Epidermal melanocyte (primary cell): Measurements from ENCODE around the gene IL17A.
"Not testable (repeated sequence)": the region's sequence is repeated elsewhere in the genome, so short reads cannot be mapped to it uniquely, and the experiment has no call there.

Experiments used
- DNase-seq: peaks from one replicate; pipeline ENCODE4 v3.0.0; 2011; ENCODE audit warnings: low spot score; ENCODE audit not compliant: insufficient read length

Gene IL17A

DNA sequence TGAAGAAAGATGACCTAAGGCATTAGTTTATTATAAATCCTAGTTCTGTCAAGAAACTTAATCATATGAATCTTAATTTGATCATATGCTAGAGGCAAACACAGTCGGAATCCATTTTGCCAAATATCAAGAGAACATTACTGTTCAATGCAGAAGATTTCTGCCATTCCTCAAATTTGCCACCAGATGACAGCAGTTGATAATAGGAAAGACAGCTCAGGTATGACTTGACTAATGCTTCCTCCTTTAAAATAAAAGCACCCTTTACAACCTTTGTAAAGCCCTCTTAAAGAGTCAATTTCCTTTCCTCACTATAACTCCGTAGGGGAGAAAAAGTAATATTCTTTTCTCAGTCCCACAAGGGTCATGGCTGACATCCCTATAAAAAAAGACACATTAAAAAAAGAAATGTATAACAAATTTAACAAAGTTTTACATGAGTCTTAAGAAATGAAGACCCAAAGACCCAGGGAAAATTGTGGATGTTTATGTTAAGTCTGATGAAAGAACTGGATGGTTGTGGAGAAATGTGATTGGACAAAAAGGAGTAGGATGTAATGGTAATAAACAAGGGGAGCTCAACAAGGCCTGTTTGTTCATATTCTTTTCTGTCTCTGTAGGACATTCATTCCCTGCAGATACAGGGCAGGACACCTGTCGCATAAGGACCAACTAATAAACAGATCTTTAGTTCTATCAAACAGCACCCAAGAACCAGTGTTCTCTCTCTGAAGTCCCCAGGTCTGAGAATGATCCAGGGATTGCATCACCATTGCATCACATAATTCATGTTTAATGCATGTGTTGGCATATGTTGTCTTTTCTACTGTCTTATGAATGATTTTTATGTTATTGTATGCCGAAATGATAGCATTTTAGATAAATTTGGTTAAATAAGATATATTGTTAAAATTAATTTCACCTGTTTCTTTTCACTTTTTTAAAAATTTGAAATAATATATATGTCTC lies 23.0 kb upstream of the IL17A start:
- DNase-seq, result no peak

DNA sequence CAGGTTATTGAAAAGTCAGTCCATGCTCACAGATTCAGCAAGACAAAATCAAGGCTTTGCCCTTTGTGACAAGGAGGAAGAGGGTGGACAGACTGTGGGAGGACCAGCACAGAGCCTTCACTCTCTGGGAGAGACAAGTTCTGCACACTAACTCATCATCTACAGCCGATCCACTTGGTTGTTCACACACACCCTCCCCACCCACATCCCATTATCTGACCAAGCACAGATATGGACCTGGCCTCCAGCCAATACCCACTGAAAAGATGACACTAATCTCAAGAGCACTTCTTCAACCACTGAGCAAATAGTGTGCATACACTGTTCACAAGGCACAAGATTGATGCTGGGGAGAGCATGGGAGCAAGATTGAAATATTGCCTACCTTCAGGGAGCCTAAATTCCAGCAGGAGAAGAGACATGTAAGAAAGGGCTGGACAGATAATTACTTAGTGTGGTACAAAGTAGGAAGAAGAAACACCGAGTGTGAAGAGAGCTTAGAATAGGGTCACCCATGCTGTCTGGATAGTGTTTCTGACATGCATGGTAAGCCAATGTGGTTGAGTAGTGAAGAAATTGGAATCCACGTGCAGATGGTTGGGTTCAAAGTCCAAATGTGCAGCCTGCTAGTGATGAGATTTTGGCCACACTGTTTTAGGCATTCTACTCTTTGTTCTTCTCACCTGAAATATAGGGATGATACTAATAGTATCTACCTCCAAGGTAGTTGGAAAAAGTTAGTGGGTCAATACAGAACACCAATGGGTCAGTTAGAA lies 21.7 kb upstream of the IL17A start:
- DNase-seq, result no peak

DNA sequence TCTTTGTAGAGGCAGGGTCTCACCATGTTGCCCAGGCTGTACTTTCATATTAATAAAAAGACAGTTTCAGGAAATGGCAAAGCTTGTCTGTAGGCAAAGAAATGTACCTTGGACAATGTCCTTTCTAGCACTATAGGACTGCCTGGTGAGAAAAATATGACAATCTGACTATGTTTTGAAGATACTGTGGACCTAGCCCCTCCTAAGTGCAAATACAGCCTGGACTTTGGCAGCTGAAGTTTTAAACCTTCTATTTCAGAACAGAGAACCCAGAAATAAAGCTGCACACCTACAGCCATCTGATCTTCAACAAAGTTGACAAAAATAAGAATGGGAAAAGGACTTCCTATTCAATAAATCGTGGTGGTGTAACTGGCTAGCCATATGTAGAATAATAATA lies 18.9 kb upstream of the IL17A start:
- no peak for DNase-seq

DNA sequence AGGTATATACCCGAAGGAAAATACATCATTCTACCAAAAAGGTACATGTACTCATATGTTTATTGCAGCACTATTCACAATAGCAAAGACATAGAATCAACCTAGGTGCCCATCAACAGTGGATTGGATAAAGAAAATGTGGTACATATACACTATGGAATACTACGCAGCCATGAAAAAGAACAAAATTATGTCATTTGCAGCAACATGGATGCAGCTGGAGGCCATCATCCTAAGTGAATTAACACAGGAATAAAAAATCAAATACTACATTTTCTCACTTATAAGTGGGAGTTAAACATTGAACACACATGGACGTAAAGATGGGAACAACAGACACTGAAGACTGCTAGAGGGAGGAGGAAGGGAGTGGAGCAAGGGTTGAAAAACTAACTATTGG lies 17.8 kb upstream of the IL17A start:
- DNase-seq, result not testable (repeated sequence)

DNA sequence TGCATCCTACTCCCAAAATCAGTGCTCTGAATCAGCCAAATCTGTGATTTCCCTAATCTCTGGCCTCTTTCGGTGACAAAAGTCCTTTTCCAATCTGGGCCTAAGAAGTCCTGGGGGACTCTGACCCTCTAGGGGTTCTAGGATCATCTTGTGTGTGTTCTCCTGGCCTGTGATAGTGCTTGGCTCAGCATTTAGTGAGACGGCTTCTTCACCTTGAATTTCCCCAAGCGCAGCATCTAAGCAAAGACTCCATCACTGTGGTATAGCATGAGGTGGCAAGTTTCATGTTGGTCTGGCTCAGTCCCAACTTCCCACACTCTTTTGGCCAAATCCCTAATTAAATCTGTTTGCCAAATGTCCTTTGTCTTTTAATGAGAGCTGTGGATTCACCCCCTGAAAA lies 12.1 kb upstream of the IL17A start:
- DNase-seq, result no peak

DNA sequence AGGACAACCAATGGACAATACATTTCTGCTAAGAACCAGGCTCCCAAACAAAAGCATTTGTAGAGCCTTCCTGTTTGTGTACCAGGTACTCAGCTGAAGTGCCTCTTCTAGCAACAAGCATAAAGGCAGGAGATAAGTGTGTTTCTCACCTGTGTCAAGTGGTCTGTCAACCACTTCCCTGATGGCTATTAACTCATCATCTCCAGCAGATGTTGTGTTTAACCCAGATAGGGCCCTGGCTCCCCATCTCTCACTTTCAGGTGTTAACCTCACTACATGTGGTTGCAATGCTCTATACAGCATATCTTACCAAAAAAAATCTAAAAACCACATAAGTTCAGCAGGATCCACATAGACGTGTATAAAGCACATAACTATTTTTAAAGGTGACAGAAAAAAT lies 9.6 kb upstream of the IL17A start:
- no peak for DNase-seq

DNA sequence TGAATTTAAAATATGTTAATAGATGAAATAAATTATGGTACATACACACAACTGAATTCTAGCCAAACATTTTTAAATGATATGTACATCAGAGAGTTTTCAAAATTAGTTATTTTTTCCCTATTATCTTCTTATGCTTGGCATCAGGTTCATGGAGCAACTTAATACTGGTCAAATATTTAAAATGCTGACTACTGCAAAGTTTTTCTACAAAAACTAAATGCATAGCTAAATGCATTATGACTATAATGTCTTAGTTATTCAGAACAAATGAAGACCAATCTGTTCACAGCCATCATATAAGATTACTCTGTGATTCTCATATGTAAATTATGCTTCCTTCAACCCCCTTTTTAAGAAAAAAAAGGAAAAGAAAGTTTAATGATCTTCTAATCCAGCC lies 8.2 kb upstream of the IL17A start:
- DNase-seq, result no peak

DNA sequence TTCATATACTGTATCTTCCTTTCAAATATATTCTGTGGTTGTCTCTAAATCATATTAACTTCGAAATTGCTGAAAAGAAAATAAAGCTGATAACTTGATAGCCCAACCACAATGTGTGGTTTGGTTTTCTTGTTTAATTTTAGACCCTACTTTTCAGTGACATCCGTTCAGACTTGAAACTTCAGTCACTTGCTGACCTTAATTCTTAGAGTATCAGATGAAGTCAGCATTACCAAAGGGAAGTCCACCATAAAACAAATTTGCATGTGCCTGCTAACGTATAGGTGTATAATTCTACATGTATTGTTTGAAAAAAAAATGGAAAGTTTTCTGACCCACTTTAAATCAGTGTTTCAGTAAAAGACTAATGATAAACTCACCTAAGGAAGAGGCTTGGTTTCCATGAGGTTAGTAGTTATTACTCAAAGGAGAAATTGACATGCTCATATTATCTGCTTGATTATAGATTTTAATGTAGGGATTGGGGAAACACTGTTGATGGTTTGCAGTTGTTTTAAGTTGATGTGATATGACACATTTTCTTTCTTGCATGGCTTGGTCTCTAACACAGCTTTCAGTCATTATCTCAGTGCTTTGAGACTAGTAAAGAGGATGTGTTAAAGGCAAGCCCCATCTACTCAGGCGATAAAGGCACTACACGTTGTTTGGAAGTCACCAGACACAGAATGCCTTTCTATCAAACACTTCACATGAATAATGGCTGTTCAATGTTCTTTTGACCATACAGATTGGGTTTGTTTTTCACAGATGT lies 5.2 kb upstream of the IL17A start:
- DNase-seq, result no peak

DNA sequence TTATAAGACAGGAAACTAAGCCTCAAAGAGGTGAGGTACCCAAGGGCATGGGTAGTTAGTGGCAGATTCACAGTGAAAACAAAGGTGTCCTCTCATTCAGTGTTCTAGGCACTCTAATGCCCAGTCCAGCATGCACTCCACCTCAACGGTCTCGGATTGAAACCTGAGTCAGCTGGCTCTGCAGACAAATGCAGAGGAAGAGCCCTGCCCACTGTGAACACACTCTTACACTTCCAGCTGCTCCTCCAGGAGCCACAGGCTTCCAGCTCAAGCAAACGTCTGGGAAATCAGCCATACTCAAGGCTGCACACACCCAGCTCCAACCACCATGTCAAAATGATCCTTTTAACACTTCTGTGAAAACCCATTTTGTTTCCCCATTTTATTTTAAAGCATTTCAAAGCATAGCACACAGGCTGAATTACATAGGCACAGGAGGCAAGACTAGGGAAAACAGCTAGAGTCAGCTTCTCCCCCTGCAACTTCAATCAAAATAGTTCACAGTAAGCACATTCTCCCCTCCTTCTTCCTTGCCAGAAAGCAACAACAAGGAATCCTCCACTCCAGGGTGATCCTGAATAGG lies 3.0 kb upstream of the IL17A start:
- no peak for DNase-seq

DNA sequence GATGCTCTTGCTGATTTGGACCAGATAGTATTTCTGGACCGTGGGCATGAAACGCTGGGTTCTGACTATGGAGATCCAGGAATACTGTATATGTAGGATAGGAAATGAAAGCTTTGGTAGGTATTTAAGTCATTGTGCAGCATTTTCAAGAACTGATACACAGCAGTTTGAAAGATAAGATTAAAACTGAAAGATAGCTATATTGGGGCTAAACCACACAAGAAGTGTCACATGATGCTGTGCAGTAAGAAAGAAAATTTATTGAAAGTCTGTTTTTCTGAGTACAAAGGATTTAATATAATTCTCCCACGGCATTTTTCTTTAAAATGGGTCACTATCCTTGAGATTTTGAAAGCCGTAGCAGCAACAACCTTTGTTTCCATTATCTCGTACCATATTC lies 305 bp downstream of the IL17A start:
- no peak for DNase-seq

DNA sequence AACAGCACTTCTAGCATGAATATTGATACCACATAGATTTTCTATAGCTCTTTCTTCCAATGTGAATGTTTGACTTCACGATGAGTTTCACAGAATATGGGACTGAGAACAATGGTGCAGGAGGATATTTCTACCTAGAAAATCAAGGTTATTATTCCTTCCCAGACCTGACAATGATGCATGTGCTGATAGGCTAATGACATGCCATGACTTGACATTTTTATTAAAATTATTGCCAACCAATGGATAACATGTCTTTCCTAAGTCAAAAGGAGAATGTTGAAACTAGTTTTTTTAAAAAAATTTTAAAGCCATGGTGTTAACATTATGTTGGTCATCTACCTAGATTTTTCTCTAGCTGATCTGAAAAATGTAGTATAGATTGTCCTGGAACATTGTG lies 923 bp downstream of the IL17A start:
- DNase-seq, result no peak

DNA sequence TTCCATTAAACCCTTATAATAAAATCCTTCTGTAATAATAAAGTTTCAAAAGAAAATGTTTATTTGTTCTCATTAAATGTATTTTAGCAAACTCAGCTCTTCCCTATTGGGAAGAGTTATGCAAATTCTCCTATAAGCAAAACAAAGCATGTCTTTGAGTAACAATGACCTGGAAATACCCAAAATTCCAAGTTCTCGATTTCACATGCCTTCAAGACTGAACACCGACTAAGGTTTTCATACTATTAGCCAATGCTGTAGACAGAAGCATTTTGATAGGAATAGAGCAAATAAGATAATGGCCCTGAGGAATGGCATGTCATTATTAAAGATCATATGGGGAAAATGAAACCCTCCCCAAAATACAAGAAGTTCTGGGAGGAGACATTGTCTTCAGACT lies 3.8 kb downstream of the IL17A start:
- no peak for DNase-seq

DNA sequence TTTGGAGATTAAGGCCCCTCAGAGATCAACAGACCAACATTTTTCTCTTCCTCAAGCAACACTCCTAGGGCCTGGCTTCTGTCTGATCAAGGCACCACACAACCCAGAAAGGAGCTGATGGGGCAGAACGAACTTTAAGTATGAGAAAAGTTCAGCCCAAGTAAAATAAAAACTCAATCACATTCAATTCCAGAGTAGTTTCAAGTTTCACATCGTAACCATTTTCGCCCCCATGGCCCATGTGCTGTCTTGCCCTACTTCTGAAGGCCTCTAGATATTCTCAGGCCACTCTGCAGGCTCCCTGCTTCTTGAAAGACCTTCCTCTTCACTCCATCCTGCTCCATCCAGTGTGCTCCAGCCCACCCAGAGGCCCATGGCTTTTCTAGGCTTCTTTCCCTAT lies 4.2 kb downstream of the IL17A start:
- DNase-seq, result no peak

DNA sequence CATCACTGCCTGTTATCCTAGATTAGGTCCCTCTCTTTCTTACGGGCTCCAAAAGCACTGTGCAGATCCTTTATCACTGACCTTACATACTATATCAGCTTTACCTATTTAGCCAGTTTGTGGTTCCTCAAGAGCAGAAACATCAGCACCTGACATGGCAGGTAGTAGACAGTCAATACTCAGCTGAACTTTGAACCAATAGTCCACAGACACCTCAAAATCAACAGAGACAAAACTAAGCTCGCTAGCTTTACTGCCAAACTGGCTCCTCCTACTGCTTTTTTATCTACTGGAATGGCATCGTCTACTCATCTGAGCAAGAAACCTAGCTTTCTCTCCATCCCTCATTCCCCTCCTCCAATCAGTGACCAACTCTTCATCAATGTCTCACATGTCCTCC lies 5.6 kb downstream of the IL17A start:
- no peak for DNase-seq

DNA sequence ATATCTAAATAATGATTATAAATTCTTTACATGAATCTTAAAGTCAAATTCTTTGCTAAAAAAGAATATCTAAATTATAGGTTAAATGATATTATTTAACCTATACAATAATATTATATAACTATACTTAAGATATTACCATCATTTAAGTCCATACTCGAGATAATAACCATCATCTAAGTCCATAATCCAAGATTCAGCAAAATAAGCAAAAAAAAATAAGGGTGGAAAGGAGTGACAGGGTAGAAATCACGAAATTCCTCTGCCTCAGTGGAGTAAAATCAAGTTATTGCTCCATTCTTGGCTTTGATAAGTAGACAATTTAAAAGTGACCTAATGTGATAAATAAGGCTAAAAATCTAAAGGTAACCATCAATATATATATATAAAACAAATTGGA lies 9.7 kb downstream of the IL17A start:
- no peak for DNase-seq

DNA sequence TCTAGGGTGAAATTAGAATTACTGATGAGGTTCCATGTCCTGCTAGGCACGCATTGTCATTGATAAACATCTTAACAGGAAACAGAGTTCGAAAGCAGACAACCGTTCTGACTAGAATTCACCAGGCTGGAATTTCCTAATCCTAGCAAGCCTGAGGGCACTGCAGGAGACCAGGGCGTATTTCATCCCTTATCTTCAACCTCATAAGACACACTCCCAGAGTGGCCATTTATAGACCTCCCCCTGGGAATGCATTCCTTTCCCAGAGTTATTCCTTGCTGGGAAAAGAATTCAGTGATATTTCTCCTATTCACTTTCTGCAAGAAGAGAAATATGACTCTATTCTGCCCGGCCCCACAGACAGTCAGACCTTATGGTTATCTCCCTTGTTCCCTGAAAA lies 13.9 kb downstream of the IL17A start:
- not testable (repeated sequence) for DNase-seq

DNA sequence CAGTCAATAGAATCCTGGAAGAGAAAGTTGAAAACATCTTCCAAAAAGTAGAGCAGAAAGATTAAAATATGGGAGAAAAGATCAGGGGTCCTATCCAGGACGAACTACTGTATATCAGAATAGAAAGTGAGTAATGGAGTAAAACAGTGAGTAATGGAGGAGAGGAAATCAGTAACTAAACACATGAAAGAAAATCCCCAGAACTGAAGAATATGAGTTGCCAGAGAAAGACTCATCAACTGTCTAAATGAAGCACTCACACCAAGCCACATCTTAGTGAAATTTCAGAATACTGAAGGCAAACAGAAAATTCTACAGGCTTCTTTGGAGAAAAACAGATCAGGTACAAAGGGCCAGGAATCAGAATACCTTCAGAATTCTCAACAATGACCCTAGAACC lies 14.9 kb downstream of the IL17A start:
- DNase-seq, result no peak

DNA sequence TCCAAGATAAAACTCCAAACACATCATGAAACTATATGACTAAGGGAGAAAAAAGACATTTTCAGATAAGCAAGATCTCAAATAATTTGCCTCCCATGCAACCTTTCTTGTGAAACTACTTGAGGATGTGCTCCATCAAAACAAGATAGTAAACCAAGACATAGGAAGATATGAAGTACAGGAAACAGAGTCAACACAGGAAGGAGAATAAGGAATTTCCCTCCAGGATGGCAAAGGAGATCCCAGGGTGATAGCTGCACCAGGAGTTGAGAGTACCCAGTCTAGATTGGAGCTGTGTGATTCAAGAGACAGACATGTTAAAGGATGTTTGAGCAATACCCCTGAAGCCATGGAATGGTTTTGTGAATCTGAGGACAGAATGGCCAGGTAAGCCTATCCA lies 15.3 kb downstream of the IL17A start:
- DNase-seq, result no peak

DNA sequence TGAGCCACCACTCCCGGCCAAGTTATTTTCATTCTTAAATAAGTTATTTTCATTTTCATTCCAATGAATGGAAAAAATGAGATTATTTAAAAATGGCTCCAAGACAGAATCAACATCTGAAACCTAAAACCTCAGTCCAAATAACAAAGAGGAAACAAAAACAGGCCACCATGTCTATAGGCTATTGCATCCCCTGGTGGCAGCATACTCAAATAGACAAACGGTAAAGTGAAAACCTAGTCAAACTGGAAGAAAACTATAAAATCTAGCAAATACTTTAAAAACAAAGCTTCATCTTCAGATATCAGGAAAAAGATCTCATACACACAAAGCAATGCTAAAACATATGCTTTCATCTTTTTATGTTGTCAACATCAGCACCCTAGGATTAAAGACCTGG lies 20.9 kb downstream of the IL17A start:
- DNase-seq, result no peak

DNA sequence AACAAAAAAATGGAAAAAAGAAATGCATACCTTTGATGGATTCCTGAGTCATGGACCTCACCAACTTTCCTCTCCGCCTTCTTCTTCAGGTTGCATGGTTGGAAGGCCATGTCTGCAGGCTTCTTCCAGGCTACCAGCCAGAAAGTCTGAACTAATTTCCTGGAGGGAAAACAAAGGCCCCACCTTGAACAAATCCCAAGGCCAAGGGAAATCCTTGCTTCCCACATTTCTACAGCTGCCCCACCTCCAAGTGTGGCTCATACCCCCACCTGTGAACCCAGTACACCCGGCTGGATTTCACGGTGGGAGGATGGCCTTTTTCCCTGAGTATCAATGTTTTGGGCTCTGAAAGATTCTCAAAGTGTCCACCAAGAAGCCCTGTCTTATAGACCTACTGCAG lies 22.4 kb downstream of the IL17A start:
- DNase-seq, result no peak

DNA sequence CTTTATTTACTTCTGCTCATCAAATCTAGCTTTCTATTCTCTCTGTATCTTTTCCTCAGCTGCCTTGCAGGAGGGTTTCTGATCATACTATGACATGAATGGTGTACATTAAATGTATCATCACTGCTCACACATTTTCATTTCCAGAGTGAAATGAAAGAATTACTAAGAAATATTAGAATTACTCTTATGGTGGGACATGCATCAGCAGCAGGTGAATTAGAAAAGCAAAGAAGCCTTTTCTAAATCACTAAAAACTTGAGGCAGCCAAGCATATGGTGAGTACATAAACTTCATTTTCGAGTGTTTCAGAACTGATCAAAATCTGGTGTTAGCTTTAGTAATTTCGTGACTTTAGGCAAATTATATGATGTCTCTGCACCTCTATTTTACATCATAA lies 23.6 kb downstream of the IL17A start:
- DNase-seq, result no peak

DNA sequence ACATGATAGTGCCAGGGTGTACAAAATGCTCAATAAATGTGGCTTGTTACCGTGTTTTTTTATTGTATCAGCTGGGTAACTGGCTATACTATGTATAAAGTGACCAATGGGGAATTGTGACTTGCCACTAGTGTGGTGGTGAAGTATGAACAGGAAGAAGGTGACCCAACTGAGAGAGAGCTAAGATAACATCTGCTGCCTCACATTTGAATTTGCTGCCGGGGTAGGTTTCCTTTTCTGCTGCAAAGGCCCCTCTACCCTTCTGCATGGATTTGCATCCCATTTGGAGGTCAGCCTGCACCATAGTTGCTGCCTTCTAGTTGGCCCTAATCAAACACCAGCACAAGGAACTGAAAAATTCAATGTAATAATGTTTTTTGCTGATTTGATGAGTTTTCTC lies 24.1 kb downstream of the IL17A start:
- DNase-seq, result no peak
